Stimulated activated CD4-positive, alpha-beta T cell treated with anti-CD3 and anti-CD28 coated beads, Interleukin-1b, Interleukin-23, amount 100 ng/mL, for 48 hours (primary cell): ENCODE data around the gene ORM1.
"Not testable (repeated sequence)": the region's sequence is repeated elsewhere in the genome, so short reads cannot be mapped to it uniquely, and the experiment has no call there.

Experiments
- DNase-seq: peaks from one replicate; pipeline ENCODE4 v3.0.0-alpha.2; 2020

Gene ORM1

GRCh38 chr9:114325684-114326254 lies 2.9 kb downstream of the ORM1 start:
- not testable (repeated sequence) for DNase-seq

GRCh38 chr9:114327749-114328148 lies 4.9 kb downstream of the ORM1 start:
- no peak for DNase-seq

GRCh38 chr9:114328357-114328820 lies 5.5 kb downstream of the ORM1 start:
- not testable (repeated sequence) for DNase-seq

- DNase-seq: not testable (repeated sequence)
These were observed 6.2 kb downstream of the ORM1 start for GRCh38 chr9:114328937-114329624.

- DNase-seq: not testable (repeated sequence)
These were observed 6.7 kb downstream of the ORM1 start, which contains the start of gene ORM2 for GRCh38 chr9:114329625-114330022. Gene ORM2, plus strand, starts transcription at chr9:114329869. Its CDS starts 36 bp downstream, at chr9:114329905.

GRCh38 chr9:114330636-114331035 lies 7.7 kb downstream of the ORM1 start:
- no peak for DNase-seq

GRCh38 chr9:114331229-114332195 lies 8.6 kb downstream of the ORM1 start:
- DNase-seq: not testable (repeated sequence)

- not testable (repeated sequence) for DNase-seq
These were observed 9.7 kb downstream of the ORM1 start for GRCh38 chr9:114332474-114333040.

- DNase-seq: not testable (repeated sequence)
These were observed 10.8 kb downstream of the ORM1 start for GRCh38 chr9:114333718-114334117.

- no peak for DNase-seq
These were observed 11.6 kb downstream of the ORM1 start for GRCh38 chr9:114334490-114334889.

- no peak for DNase-seq
These were observed 12.8 kb downstream of the ORM1 start for GRCh38 chr9:114335745-114336144.

GRCh38 chr9:114336157-114336556 lies 13.3 kb downstream of the ORM1 start:
- no peak for DNase-seq

GRCh38 chr9:114336699-114337395 lies 13.9 kb downstream of the ORM1 start:
- DNase-seq: no peak

- no peak for DNase-seq
These were observed 15.3 kb downstream of the ORM1 start for GRCh38 chr9:114338187-114338586.

- peak; percentile 51 for DNase-seq
These were observed 16.4 kb downstream of the ORM1 start for GRCh38 chr9:114339130-114339908.

- no peak for DNase-seq
These were observed 18.4 kb downstream of the ORM1 start for GRCh38 chr9:114341152-114341830.

GRCh38 chr9:114341991-114342390 lies 19.1 kb downstream of the ORM1 start:
- no peak for DNase-seq

GRCh38 chr9:114342755-114343440 lies 20.0 kb downstream of the ORM1 start:
- DNase-seq: no peak

GRCh38 chr9:114343471-114344187 lies 20.7 kb downstream of the ORM1 start:
- no peak for DNase-seq

GRCh38 chr9:114344188-114344566 lies 21.3 kb downstream of the ORM1 start:
- DNase-seq: no peak
